Epidermal melanocyte (primary cell): ENCODE results near the gene CIAO2A.
"Not testable (repeated sequence)": the region's sequence is repeated elsewhere in the genome, so short reads cannot be mapped to it uniquely, and the experiment has no call there.

ENCODE experiments used
- DNase-seq: peaks from one replicate; pipeline ENCODE4 v3.0.0; 2011; ENCODE audit warnings: low spot score; ENCODE audit not compliant: insufficient read length

The CIAO2A gene

GRCh38 chr15:64071931-64072765, 21.5 kb downstream of the CIAO2A start:
- no peak for DNase-seq

GRCh38 chr15:64070965-64071851, 22.4 kb downstream of the CIAO2A start:
- no peak for DNase-seq

- DNase-seq, result no peak
Measured at GRCh38 chr15:64070106-64070505, 23.5 kb downstream of the CIAO2A start.

GRCh38 chr15:64068133-64068532, 25.5 kb downstream of the CIAO2A start:
- DNase-seq, result no peak

GRCh38 chr15:64067564-64068030, 26.0 kb downstream of the CIAO2A start:
- peak; percentile 83 for DNase-seq

- no peak for DNase-seq
Measured at GRCh38 chr15:64066451-64066850, 27.2 kb downstream of the CIAO2A start.

GRCh38 chr15:64060716-64061115, 32.9 kb downstream of the CIAO2A start:
- no peak for DNase-seq

- DNase-seq, result not testable (repeated sequence)
Measured at GRCh38 chr15:64059104-64059503, 34.5 kb downstream of the CIAO2A start.

- no peak for DNase-seq
Measured at GRCh38 chr15:64058279-64058678, 35.4 kb downstream of the CIAO2A start.

GRCh38 chr15:64053674-64054073, 40.0 kb downstream of the CIAO2A start:
- DNase-seq, result not testable (repeated sequence)

GRCh38 chr15:64052925-64053491, 40.6 kb downstream of the CIAO2A start:
- no peak for DNase-seq

- DNase-seq, result no peak
Measured at GRCh38 chr15:64051407-64052259, 42.0 kb downstream of the CIAO2A start.

- no peak for DNase-seq
Measured at GRCh38 chr15:64051093-64051402, 42.6 kb downstream of the CIAO2A start.

- DNase-seq, result no peak
Measured at GRCh38 chr15:64050281-64051092, 43.2 kb downstream of the CIAO2A start.

- DNase-seq, result no peak
Measured at GRCh38 chr15:64048781-64049460, 44.7 kb downstream of the CIAO2A start.

- DNase-seq, result peak; percentile 71
Measured at GRCh38 chr15:64046421-64047153, 47.1 kb downstream of the CIAO2A start, which contains the start of gene DAPK2. TSS of gene DAPK2 (minus strand) at chr15:64046485. CDS start at chr15:64040261, 6,224 bp downstream.

GRCh38 chr15:64045774-64046420, 47.7 kb downstream of the CIAO2A start:
- DNase-seq, result peak; percentile 24

GRCh38 chr15:64045101-64045435, 48.6 kb downstream of the CIAO2A start:
- DNase-seq, result no peak
